VCaP (cell line): Measurements from ENCODE around the gene LAMA3.

Experiments
- H3K27ac ChIP-seq: fragments of 450-650 bp; 2 replicates; pipeline ENCODE4 v1.5.1; 2017
- CTCF ChIP-seq: fragments of 450-650 bp; conservative IDR thresholded peaks from 2 replicates; pipeline ENCODE4 v1.5.1; 2017; ENCODE audit warnings: mild to moderate bottlenecking, moderate library complexity

The LAMA3 gene

GRCh38 chr18:23880931-23881617, 191.8 kb downstream of the LAMA3 start:
- H3K27ac ChIP-seq: no peak overlapping the region
- TF ChIP-seq CTCF: no peak

GRCh38 chr18:23881778-23882177, 192.5 kb downstream of the LAMA3 start:
- no peak overlapping the region for H3K27ac ChIP-seq
- TF ChIP-seq CTCF: no peak

GRCh38 chr18:23882616-23883276, 193.5 kb downstream of the LAMA3 start:
- peak overlapping the region; percentile 43; the same call in 1 of the 2 replicates for H3K27ac ChIP-seq
- no peak for TF ChIP-seq CTCF

- no peak for TF ChIP-seq CTCF
- H3K27ac ChIP-seq: peak overlapping the region; percentile 43
These were observed 194.1 kb downstream of the LAMA3 start for GRCh38 chr18:23883277-23883790.

- TF ChIP-seq CTCF: no peak
- peak overlapping the region; percentile 43 for H3K27ac ChIP-seq
These were observed 195.6 kb downstream of the LAMA3 start for GRCh38 chr18:23884681-23885375.

- TF ChIP-seq CTCF: no peak
- no peak overlapping the region for H3K27ac ChIP-seq
These were observed 196.5 kb downstream of the LAMA3 start for GRCh38 chr18:23885750-23886149.

- TF ChIP-seq CTCF: no peak
These were observed 197.8 kb downstream of the LAMA3 start for GRCh38 chr18:23887035-23887434.

More at GRCh38 chr18:23887035-23887434, 197.8 kb downstream of the LAMA3 start:
- no peak overlapping the region for H3K27ac ChIP-seq
